Measurements from ENCODE around the gene CYCS. TPM values are rescaled to one million over a fixed set of nuclear protein-coding genes. Genes with fewer than 3 reads are reported as not detected.

Gene CYCS
- total RNA-seq, 3 donors from 2014 or later (not counting 1 experiment from before 2014, with no cell fraction given), result 124 to 197 (median 167) TPM

GRCh38 chr7:25109276-25109675 is 15.8 kb downstream of the CYCS start:
- H3K27me3 ChIP-seq (ENCODE audit: control insufficient read depth, insufficient read depth, low read length), result no peaks in the 10 kb centered on the region
- H3K36me3 ChIP-seq (ENCODE audit: control insufficient read depth, insufficient read depth, low read length), result no peaks in the 10 kb centered on the region
- 85% methylated on average over 3 of the region's 3 CpGs for WGBS (ENCODE audit: insufficient coverage)
- Mint-ChIP-seq H3K36me3 (no peaks in the 10 kb centered on the region), H3K27ac (no peak overlapping the region), H3K4me3 (no peak overlapping the region), H3K4me1 (no peaks in the 10 kb centered on the region), H3K27me3 (ENCODE audit: low read depth in 2 of 2) (no peaks in the 10 kb centered on the region), H3K9me3 (no peaks in the 10 kb centered on the region)
- H3K4me3 ChIP-seq (ENCODE audit: low read length), result no peak overlapping the region
- DNase-seq (no peak), ATAC-seq (no peak)
- no peak for TF ChIP-seq CTCF (IDR thresholded peaks at IDR 0.05)
- H3K9me3 ChIP-seq (ENCODE audit: control insufficient read depth, insufficient read depth, low read length), result no peaks in the 10 kb centered on the region
- H3K4me1 ChIP-seq (ENCODE audit: control insufficient read depth, insufficient read depth, low read length), result no peaks in the 10 kb centered on the region
- intact Hi-C loops (cut with micrococcal nuclease), result no loop called here
- no peak overlapping the region for H3K27ac ChIP-seq (ENCODE audit: low read length)

- Mint-ChIP-seq H3K27ac (no peak overlapping the region), H3K36me3 (no peaks in the 10 kb centered on the region), H3K9me3 (no peaks in the 10 kb centered on the region), H3K4me1 (no peaks in the 10 kb centered on the region), H3K27me3 (ENCODE audit: low read depth in 2 of 2) (no peaks in the 10 kb centered on the region), H3K4me3 (no peak overlapping the region)
- Histone ChIP-seq H3K4me1 (ENCODE audit: control insufficient read depth, insufficient read depth, low read length) (no peaks in the 10 kb centered on the region), H3K9me3 (ENCODE audit: control insufficient read depth, insufficient read depth, low read length) (no peaks in the 10 kb centered on the region), H3K27me3 (ENCODE audit: control insufficient read depth, insufficient read depth, low read length) (no peaks in the 10 kb centered on the region), H3K36me3 (ENCODE audit: control insufficient read depth, insufficient read depth, low read length) (no peaks in the 10 kb centered on the region), H3K4me3 (ENCODE audit: low read length) (no peak overlapping the region), H3K27ac (ENCODE audit: low read length) (no peak overlapping the region)
- ATAC-seq (no peak), DNase-seq (no peak)
- TF ChIP-seq CTCF (IDR thresholded peaks at IDR 0.05), result no peak
- intact Hi-C loops (cut with micrococcal nuclease), result no loop called here
- 84% methylated on average over 3 of the region's 3 CpGs for WGBS (ENCODE audit: insufficient coverage)
Observed at GRCh38 chr7:25105911-25106310, 19.1 kb downstream of the CYCS start.

- 83% methylated on average over 5 of the region's 5 CpGs for WGBS (ENCODE audit: insufficient coverage)
- H3K36me3 Mint-ChIP-seq, result no peaks in the 10 kb centered on the region
Observed at GRCh38 chr7:25103773-25104172, 21.3 kb downstream of the CYCS start.

More at GRCh38 chr7:25103773-25104172, 21.3 kb downstream of the CYCS start:
- no peaks in the 10 kb centered on the region for H3K27me3 ChIP-seq (ENCODE audit: control insufficient read depth, insufficient read depth, low read length)
- no peaks in the 10 kb centered on the region for H3K4me1 ChIP-seq (ENCODE audit: control insufficient read depth, insufficient read depth, low read length)
- TF ChIP-seq CTCF (IDR thresholded peaks at IDR 0.05), result no peak
- Mint-ChIP-seq H3K27ac (no peak overlapping the region), H3K9me3 (no peaks in the 10 kb centered on the region), H3K4me3 (no peak overlapping the region), H3K27me3 (ENCODE audit: low read depth in 2 of 2) (no peaks in the 10 kb centered on the region), H3K4me1 (no peaks in the 10 kb centered on the region)
- DNase-seq (no peak), ATAC-seq (no peak)
- intact Hi-C loops (cut with micrococcal nuclease), result no loop called here
- H3K36me3 ChIP-seq (ENCODE audit: control insufficient read depth, insufficient read depth, low read length), result no peaks in the 10 kb centered on the region
- H3K9me3 ChIP-seq (ENCODE audit: control insufficient read depth, insufficient read depth, low read length), result no peaks in the 10 kb centered on the region
- no peak overlapping the region for H3K27ac ChIP-seq (ENCODE audit: low read length)
- H3K4me3 ChIP-seq (ENCODE audit: low read length), result no peak overlapping the region

All from natural killer cell (primary cell).